ENCODE results near the gene TMOD1. TPM values are rescaled to one million over a fixed set of nuclear protein-coding genes. Genes with fewer than 3 reads are reported as not detected.

TMOD1 gene
- total RNA-seq, 1 donor from 2014 or later = 1.3 TPM

- Mint-ChIP-seq H3K27me3 (ENCODE audit: low read depth) (peaks cover 54% of the 10 kb centered on the region), H3K9me3 (ENCODE audit: low read depth) (no peaks in the 10 kb centered on the region), H3K36me3 (ENCODE audit: low read depth) (no peaks in the 10 kb centered on the region), H3K4me1 (ENCODE audit: low read depth) (no peaks in the 10 kb centered on the region), H3K27ac (ENCODE audit: unreplicated experiment) (no peak overlapping the region), H3K4me3 (ENCODE audit: unreplicated experiment) (no peak overlapping the region)
- TF ChIP-seq, protein P1, sequence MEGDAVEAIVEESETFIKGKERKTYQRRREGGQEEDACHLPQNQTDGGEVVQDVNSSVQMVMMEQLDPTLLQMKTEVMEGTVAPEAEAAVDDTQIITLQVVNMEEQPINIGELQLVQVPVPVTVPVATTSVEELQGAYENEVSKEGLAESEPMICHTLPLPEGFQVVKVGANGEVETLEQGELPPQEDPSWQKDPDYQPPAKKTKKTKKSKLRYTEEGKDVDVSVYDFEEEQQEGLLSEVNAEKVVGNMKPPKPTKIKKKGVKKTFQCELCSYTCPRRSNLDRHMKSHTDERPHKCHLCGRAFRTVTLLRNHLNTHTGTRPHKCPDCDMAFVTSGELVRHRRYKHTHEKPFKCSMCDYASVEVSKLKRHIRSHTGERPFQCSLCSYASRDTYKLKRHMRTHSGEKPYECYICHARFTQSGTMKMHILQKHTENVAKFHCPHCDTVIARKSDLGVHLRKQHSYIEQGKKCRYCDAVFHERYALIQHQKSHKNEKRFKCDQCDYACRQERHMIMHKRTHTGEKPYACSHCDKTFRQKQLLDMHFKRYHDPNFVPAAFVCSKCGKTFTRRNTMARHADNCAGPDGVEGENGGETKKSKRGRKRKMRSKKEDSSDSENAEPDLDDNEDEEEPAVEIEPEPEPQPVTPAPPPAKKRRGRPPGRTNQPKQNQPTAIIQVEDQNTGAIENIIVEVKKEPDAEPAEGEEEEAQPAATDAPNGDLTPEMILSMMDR (IDR thresholded peaks at IDR 0.05) = no peak
- no peak for DNase-seq (ENCODE audit: low spot score)
These were observed 45.8 kb downstream of the TMOD1 start for GRCh38 chr9:97547098-97547829.

DNA sequence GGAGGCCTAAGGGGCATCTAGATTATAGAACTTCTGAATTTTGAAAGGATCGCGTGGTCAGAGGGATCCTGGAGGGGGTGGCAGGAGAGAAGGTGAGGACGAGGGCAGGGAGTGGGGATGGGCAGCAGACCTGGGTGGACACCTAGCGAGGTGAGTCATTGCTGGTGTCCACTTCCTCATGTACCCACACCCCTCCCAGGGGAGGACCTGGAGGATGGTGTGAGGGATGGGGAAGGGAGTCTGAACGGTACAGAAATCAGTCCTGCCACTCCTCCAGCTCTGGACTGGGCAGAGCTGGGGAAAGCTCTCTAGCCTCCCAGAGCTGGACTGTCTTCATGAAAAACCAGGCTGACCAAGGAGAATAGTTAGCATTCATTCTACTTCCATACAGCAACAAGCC lies 46.9 kb downstream of the TMOD1 start:
- H3K4me1 Mint-ChIP-seq (ENCODE audit: low read depth) = no peaks in the 10 kb centered on the region
- peaks cover 60% of the 10 kb centered on the region for H3K27me3 Mint-ChIP-seq (ENCODE audit: low read depth)
- H3K27ac Mint-ChIP-seq (ENCODE audit: unreplicated experiment) = no peak overlapping the region
- no peaks in the 10 kb centered on the region for H3K36me3 Mint-ChIP-seq (ENCODE audit: low read depth)
- H3K4me3 Mint-ChIP-seq (ENCODE audit: unreplicated experiment) = no peak overlapping the region
- no peaks in the 10 kb centered on the region for H3K9me3 Mint-ChIP-seq (ENCODE audit: low read depth)
- DNase-seq (ENCODE audit: low spot score) = no peak
- TF ChIP-seq, protein P1 (IDR thresholded peaks at IDR 0.05) = no peak

DNA sequence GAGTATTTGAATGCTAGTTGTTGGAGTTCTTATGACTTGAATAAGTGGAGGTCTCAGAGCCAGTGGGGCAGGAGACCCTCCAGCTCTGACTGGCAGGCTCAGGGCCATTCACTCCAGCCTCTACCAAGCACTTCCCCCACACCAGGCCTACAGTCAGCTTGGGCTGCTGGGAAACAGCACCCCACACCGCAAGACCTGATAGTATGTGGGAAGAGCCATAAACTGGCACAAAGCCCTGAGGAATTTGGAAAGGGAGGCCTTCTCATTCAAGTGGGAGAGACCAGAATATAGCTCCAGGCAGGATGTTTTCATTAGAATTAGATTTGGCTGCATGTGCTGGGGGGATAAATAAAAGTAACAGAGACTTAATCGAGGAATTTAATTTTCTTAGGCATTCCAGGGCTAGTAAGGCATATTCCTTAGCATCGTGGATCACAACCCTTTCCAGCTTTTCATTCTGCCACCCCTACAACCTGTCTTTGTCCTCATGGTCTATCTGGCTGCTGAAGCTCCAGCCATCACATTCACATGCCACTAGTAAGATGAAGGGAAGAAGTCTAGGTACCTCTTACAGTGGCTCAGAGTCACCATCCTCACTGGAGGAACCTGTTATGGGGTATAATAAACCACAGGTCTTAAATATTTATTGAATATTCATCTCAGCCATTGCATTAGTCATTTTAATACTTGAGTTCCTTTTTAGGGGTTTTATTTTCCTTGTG lies 47.5 kb downstream of the TMOD1 start:
- H3K27ac Mint-ChIP-seq (ENCODE audit: unreplicated experiment) = no peak overlapping the region
- H3K4me3 Mint-ChIP-seq (ENCODE audit: unreplicated experiment) = no peak overlapping the region
- H3K4me1 Mint-ChIP-seq (ENCODE audit: low read depth) = no peaks in the 10 kb centered on the region
- H3K36me3 Mint-ChIP-seq (ENCODE audit: low read depth) = no peaks in the 10 kb centered on the region
- no peak for DNase-seq (ENCODE audit: low spot score)
- no peaks in the 10 kb centered on the region for H3K9me3 Mint-ChIP-seq (ENCODE audit: low read depth)
- H3K27me3 Mint-ChIP-seq (ENCODE audit: low read depth) = peaks cover 58% of the 10 kb centered on the region
- TF ChIP-seq, protein P1 (IDR thresholded peaks at IDR 0.05) = no peak

DNA sequence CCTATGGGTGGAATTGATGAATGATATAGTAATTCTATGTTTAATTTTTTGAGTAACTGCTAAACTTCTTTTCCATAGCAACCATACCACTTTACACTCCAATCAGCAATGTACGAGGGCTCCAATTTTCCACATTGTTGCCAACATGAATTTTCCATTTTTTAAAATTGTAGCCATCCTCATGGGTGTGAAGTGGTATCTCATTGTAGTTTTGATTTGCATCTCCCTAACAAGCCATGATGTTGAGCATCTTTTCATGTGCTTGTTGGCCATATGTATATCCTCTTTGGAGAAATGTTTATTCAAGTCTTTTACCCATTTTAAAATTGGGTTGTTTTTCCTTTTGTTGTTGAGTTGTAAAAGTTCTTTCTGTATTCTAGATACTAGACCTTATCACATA lies 48.9 kb downstream of the TMOD1 start:
- no peak for DNase-seq (ENCODE audit: low spot score)
- TF ChIP-seq, protein P1 (IDR thresholded peaks at IDR 0.05) = no peak
- H3K9me3 Mint-ChIP-seq (ENCODE audit: low read depth) = no peaks in the 10 kb centered on the region

DNA sequence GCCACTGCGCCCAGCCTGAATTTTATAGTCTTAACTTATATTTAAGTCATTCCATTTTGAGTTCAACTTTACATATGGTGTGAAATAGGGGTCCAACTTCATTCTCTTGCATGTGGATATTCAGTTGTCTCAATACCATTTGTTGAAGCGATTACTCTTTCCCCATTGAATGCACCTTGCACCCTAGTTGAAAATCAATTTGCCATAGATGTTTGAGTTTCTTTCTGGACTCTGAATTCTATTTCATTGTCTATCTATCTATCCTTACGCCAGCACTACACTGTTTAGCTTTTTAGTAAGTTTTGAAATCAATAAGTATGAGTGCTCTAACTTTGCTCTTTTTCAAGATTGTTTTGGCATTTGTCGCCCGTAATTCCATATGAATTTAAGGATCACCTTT lies 49.8 kb downstream of the TMOD1 start:
- Mint-ChIP-seq H3K4me1 (ENCODE audit: low read depth) (peaks cover under 1% of the 10 kb centered on the region), H3K36me3 (ENCODE audit: low read depth) (no peaks in the 10 kb centered on the region), H3K9me3 (ENCODE audit: low read depth) (no peaks in the 10 kb centered on the region), H3K4me3 (ENCODE audit: unreplicated experiment) (no peak overlapping the region), H3K27me3 (ENCODE audit: low read depth) (peaks cover 61% of the 10 kb centered on the region), H3K27ac (ENCODE audit: unreplicated experiment) (no peak overlapping the region)
- DNase-seq (ENCODE audit: low spot score) = no peak
- TF ChIP-seq, protein P1 (IDR thresholded peaks at IDR 0.05) = no peak

More for the DNA sequence above, 48.9 kb downstream of the TMOD1 start:
- Mint-ChIP-seq H3K4me1 (ENCODE audit: low read depth) (no peaks in the 10 kb centered on the region), H3K27me3 (ENCODE audit: low read depth) (peaks cover 65% of the 10 kb centered on the region), H3K27ac (ENCODE audit: unreplicated experiment) (no peak overlapping the region), H3K4me3 (ENCODE audit: unreplicated experiment) (no peak overlapping the region), H3K36me3 (ENCODE audit: low read depth) (no peaks in the 10 kb centered on the region)
